Neural crest cell (in vitro differentiated cells): ENCODE measurements around the gene IQCC. TPM values are rescaled to one million over a fixed set of nuclear protein-coding genes. Genes with fewer than 3 reads are reported as not detected.

Experiments used
- DNase-seq: peaks from one replicate; pipeline ENCODE4 v3.0.0; 2021; ENCODE audit warnings: low read depth, mixed read lengths, low spot score
- H3K27ac Mint-ChIP-seq: one replicate; pipeline ENCODE4 v1.8.0; 2021; ENCODE audit warnings: mild to moderate bottlenecking, mixed read lengths; ENCODE audit not compliant: unreplicated experiment
- H3K27me3 Mint-ChIP-seq: 2 replicates; pipeline ENCODE4 v1.8.0; 2021; ENCODE audit warnings: low read depth, mild to moderate bottlenecking, mixed read lengths
- H3K36me3 Mint-ChIP-seq: 2 replicates; pipeline ENCODE4 v1.8.0; 2021; ENCODE audit warnings: low read depth, mild to moderate bottlenecking, mixed read lengths
- H3K4me1 Mint-ChIP-seq: 2 replicates; pipeline ENCODE4 v1.8.0; 2021; ENCODE audit warnings: mixed read lengths
- H3K4me3 Mint-ChIP-seq: one replicate; pipeline ENCODE4 v1.8.0; 2021; ENCODE audit warnings: mild to moderate bottlenecking, mixed read lengths
- H3K9me3 Mint-ChIP-seq: 2 replicates; pipeline ENCODE4 v1.8.0; 2021; ENCODE audit warnings: mixed read lengths
- CTCF ChIP-seq: fragments of 200-600 bp; sonication (generic); conservative IDR thresholded peaks from 2 replicates; pipeline ENCODE4 v1.5.0; 2021; ENCODE audit warnings: antibody characterized with exemption, mild to moderate bottlenecking
- total RNA-seq: library from RNA; stranded (reverse); gene quantifications from 2 replicates; pipeline ENCODE4 v1.2.1, GENCODE V29; 2021

The IQCC gene
- total RNA-seq, 1 donor from 2014 or later: 7.8 TPM

GRCh38 chr1:32181065-32181464 is 24.4 kb upstream of the IQCC start:
- Mint-ChIP-seq H3K36me3 (peaks cover 25% of the 10 kb centered on the region), H3K27me3 (no peaks in the 10 kb centered on the region)
- no peak for TF ChIP-seq CTCF

GRCh38 chr1:32181563-32181962 is 23.9 kb upstream of the IQCC start:
- no peak overlapping the region for H3K27ac Mint-ChIP-seq
- H3K36me3 Mint-ChIP-seq: peaks cover 28% of the 10 kb centered on the region
- DNase-seq: no peak
- peak overlapping the region; percentile 98 for H3K4me3 Mint-ChIP-seq
- H3K27me3 Mint-ChIP-seq: no peaks in the 10 kb centered on the region
- peaks cover 48% of the 10 kb centered on the region for H3K4me1 Mint-ChIP-seq
- no peaks in the 10 kb centered on the region for H3K9me3 Mint-ChIP-seq
- TF ChIP-seq CTCF: no peak

More at GRCh38 chr1:32181065-32181464, 24.4 kb upstream of the IQCC start:
- no peak for DNase-seq
- Mint-ChIP-seq H3K4me1 (peaks cover 43% of the 10 kb centered on the region), H3K4me3 (peak overlapping the region; percentile 98), H3K9me3 (no peaks in the 10 kb centered on the region), H3K27ac (no peak overlapping the region)

- Mint-ChIP-seq H3K4me3 (peak overlapping the region; percentile 72), H3K36me3 (peaks cover 26% of the 10 kb centered on the region), H3K4me1 (peaks cover 48% of the 10 kb centered on the region), H3K27ac (no peak overlapping the region), H3K9me3 (no peaks in the 10 kb centered on the region), H3K27me3 (no peaks in the 10 kb centered on the region)
- DNase-seq: no peak
- no peak for TF ChIP-seq CTCF
Measured at GRCh38 chr1:32182060-32182459, 23.4 kb upstream of the IQCC start.

GRCh38 chr1:32184650-32185049 is 20.8 kb upstream of the IQCC start:
- no peaks in the 10 kb centered on the region for H3K9me3 Mint-ChIP-seq
- H3K4me3 Mint-ChIP-seq: peak overlapping the region; percentile 24
- no peak for DNase-seq
- no peaks in the 10 kb centered on the region for H3K27me3 Mint-ChIP-seq
- H3K4me1 Mint-ChIP-seq: peaks cover 37% of the 10 kb centered on the region
- no peak for TF ChIP-seq CTCF
- H3K36me3 Mint-ChIP-seq: peaks cover 32% of the 10 kb centered on the region
- no peak overlapping the region for H3K27ac Mint-ChIP-seq

- Mint-ChIP-seq H3K27ac (peak overlapping the region; percentile 45), H3K36me3 (peaks cover 29% of the 10 kb centered on the region), H3K27me3 (no peaks in the 10 kb centered on the region), H3K4me1 (peaks cover 26% of the 10 kb centered on the region), H3K9me3 (no peaks in the 10 kb centered on the region), H3K4me3 (peak overlapping the region; percentile 35)
- no peak for TF ChIP-seq CTCF
- DNase-seq: no peak
Measured at GRCh38 chr1:32186077-32186476, 19.4 kb upstream of the IQCC start.

- H3K36me3 Mint-ChIP-seq: peaks cover 31% of the 10 kb centered on the region
- TF ChIP-seq CTCF: no peak
Measured at GRCh38 chr1:32186491-32186890, 19.0 kb upstream of the IQCC start.

More at GRCh38 chr1:32186491-32186890, 19.0 kb upstream of the IQCC start:
- Mint-ChIP-seq H3K27me3 (no peaks in the 10 kb centered on the region), H3K4me3 (peak overlapping the region; percentile 35), H3K4me1 (peaks cover 22% of the 10 kb centered on the region), H3K9me3 (no peaks in the 10 kb centered on the region), H3K27ac (no peak overlapping the region)
- DNase-seq: no peak
